OCI-LY1 (cell line): Measurements from ENCODE around the gene DDX28.
"Not testable (repeated sequence)": the region's sequence is repeated elsewhere in the genome, so short reads cannot be mapped to it uniquely, and the experiment has no call there.

ENCODE experiments used
- H2AFZ ChIP-seq: fragments of 200-600 bp; sonication (generic), shearing (Covaris generic); 2 replicates; pipeline ENCODE4 v1.6.0; 2014; ENCODE audit warnings: antibody characterized with exemption, mild to moderate bottlenecking, low read length
- H3F3A ChIP-seq: fragments of 200-600 bp; sonication (generic), shearing (Covaris generic); 2 replicates; pipeline ENCODE4 v1.6.0; 2014; ENCODE audit warnings: mild to moderate bottlenecking, antibody characterized with exemption, low read length, moderate library complexity; ENCODE audit not compliant: insufficient read depth
- H3K27ac ChIP-seq: fragments of 200-600 bp; sonication (generic); 2 replicates; pipeline ENCODE4 v1.5.1; 2014; ENCODE audit warnings: low read length, mixed run types, mild to moderate bottlenecking, low read depth; ENCODE audit not compliant: poor library complexity, severe bottlenecking
- H3K27me3 ChIP-seq: fragments of 200-600 bp; sonication (generic); 2 replicates; pipeline ENCODE4 v1.6.0; 2014; ENCODE audit warnings: antibody characterized with exemption, mild to moderate bottlenecking, low read length, moderate library complexity; ENCODE audit not compliant: insufficient read depth
- H3K36me3 ChIP-seq: fragments of 200-600 bp; sonication (generic); 2 replicates; pipeline ENCODE4 v1.6.1; 2014; ENCODE audit warnings: mild to moderate bottlenecking, antibody characterized with exemption, low read length, moderate library complexity, mixed read lengths; ENCODE audit not compliant: insufficient read depth
- H3K4me1 ChIP-seq: fragments of 200-600 bp; sonication (generic); 2 replicates; pipeline ENCODE4 v1.5.1; 2014; ENCODE audit warnings: mild to moderate bottlenecking, low read length, moderate library complexity; ENCODE audit not compliant: insufficient read depth, severe bottlenecking
- H3K4me2 ChIP-seq: fragments of 200-600 bp; sonication (generic), shearing (Covaris generic); 2 replicates; pipeline ENCODE4 v1.6.1; 2014; ENCODE audit warnings: low read length
- H3K4me3 ChIP-seq: fragments of 200-600 bp; sonication (generic); 2 replicates; pipeline ENCODE4 v1.5.1; 2014; ENCODE audit warnings: low read length, low read depth, mild to moderate bottlenecking, mixed read lengths; ENCODE audit not compliant: poor library complexity, severe bottlenecking
- H3K79me2 ChIP-seq: fragments of 200-600 bp; shearing (Covaris generic); 2 replicates; pipeline ENCODE4 v1.6.1; 2016; ENCODE audit warnings: mixed run types, low read length, mixed read lengths; ENCODE audit not compliant: insufficient read depth
- H3K9ac ChIP-seq: fragments of 200-600 bp; sonication (generic), shearing (Covaris generic); 2 replicates; pipeline ENCODE4 v1.6.1; 2014; ENCODE audit warnings: mild to moderate bottlenecking, low read length, mixed read lengths
- H3K9me2 ChIP-seq: fragments of 200-600 bp; sonication (generic), shearing (Covaris generic); 2 replicates; pipeline ENCODE4 v1.6.1; 2014; ENCODE audit warnings: low read depth, mild to moderate bottlenecking, low read length, mixed read lengths
- H3K9me3 ChIP-seq: fragments of 200-600 bp; shearing (Covaris generic); 2 replicates; pipeline ENCODE4 v1.6.1; 2014; ENCODE audit warnings: low read length, mixed read lengths
- H4K20me1 ChIP-seq: fragments of 200-600 bp; sonication (generic), shearing (Covaris generic); 2 replicates; pipeline ENCODE4 v1.6.0; 2016; ENCODE audit warnings: mild to moderate bottlenecking, low read length; ENCODE audit not compliant: insufficient read depth
- CTCF ChIP-seq: fragments of 200-600 bp; sonication (generic), shearing (Covaris generic); IDR thresholded peaks from 2 replicates; pipeline ENCODE4 v1.5.1; 2017; ENCODE audit warnings: mild to moderate bottlenecking, antibody characterized with exemption, low read length, moderate library complexity, mixed read lengths
- EZH2 ChIP-seq: fragments of 200-600 bp; sonication (generic), shearing (Covaris generic); IDR thresholded peaks from 2 replicates; pipeline ENCODE4 v1.8.0; 2017; ENCODE audit warnings: borderline replicate concordance, mixed run types, mild to moderate bottlenecking, antibody characterized with exemption, low read length, moderate library complexity, mixed read lengths

Gene DDX28

DNA sequence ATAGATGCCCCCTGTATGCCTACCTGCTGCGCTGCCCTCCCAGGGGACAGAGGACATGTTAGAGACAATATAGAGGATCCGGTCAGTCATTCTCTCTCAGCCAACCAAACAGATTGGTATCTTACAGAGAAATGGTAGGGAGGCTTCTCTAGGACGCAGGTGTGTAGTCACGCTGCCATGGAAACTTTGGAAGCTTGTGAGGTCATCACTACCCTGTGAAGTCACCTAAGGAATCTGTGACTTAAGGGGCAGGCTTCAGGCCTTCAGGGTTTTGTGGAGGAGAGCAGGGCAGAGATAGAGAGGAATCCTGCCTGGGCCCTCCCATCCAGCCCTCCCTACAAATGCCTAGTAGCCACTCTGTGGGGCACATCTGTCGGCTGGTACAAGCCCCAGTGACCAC, 7.4 kb downstream of the DDX28 start, which contains the start of gene DPEP2NB:
TSS of gene DPEP2NB (minus strand) at position 231 of the 400 bp plus-strand sequence. CDS start at position 90, 141 bp downstream.
- no peaks in the 10 kb centered on the region; the same call in 1 of the 2 replicates for H3K36me3 ChIP-seq
- H3K27me3 ChIP-seq = no peaks in the 10 kb centered on the region
- H3K27ac ChIP-seq = no peak within 1 kb of the TSS
- H2AFZ ChIP-seq = no peak within 1 kb of the TSS
- no peak within 1 kb of the TSS for H3K9ac ChIP-seq
- H3K9me2 ChIP-seq = no peaks in the 10 kb centered on the region
- peaks cover 6% of the 10 kb centered on the region for H3K4me1 ChIP-seq
- H3F3A ChIP-seq = no peaks in the 10 kb centered on the region
- no peaks in the 10 kb centered on the region for H3K9me3 ChIP-seq
- no peak within 1 kb of the TSS for H3K4me2 ChIP-seq
- TF ChIP-seq CTCF (no peak), EZH2 (no peak)
- H3K4me3 ChIP-seq = no peak within 1 kb of the TSS
- H4K20me1 ChIP-seq = no peaks in the 10 kb centered on the region
- no peaks in the 10 kb centered on the region for H3K79me2 ChIP-seq

- Histone ChIP-seq H3K9me2 (no peaks in the 10 kb centered on the region), H3F3A (no peaks in the 10 kb centered on the region), H4K20me1 (no peaks in the 10 kb centered on the region), H3K27me3 (no peaks in the 10 kb centered on the region), H3K4me2 (no peak overlapping the region), H3K9me3 (no peaks in the 10 kb centered on the region), H3K79me2 (no peaks in the 10 kb centered on the region), H3K9ac (no peak overlapping the region), H3K27ac (no peak overlapping the region), H3K4me1 (peaks cover 6% of the 10 kb centered on the region), H3K4me3 (no peak overlapping the region), H3K36me3 (no peaks in the 10 kb centered on the region), H2AFZ (no peak overlapping the region)
- TF ChIP-seq EZH2 (no peak), CTCF (no peak)
Observed at GRCh38 chr16:68013440-68013839, 9.6 kb downstream of the DDX28 start.

DNA sequence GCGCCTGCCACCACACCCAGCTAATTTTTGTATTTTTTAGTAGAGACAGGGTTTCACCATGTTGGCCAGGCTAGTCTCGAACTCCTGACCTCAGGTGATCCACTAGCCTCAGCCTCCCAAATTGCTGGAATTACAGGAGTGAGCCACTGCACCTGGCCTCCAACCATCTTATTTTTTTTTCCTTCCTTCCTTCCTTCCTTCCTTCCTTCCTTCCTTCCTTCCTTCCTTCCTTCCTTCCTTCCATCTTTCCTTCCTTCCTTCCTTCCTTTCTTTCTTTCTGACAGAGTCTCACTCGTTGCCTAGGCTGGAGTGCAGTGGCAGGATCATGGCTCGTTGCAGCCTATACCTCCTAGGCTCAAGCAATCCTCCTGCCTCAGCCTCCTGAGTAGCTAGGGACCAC, 13.2 kb downstream of the DDX28 start:
- H2AFZ ChIP-seq, H3K4me3 ChIP-seq, H3K9me2 ChIP-seq, H3K27me3 ChIP-seq, H4K20me1 ChIP-seq, H3K36me3 ChIP-seq, H3K27ac ChIP-seq, H3K9me3 ChIP-seq, H3K79me2 ChIP-seq, H3K4me2 ChIP-seq, H3F3A ChIP-seq, H3K9ac ChIP-seq: not testable (repeated sequence)
- H3K4me1 ChIP-seq = peaks cover 22% of the 10 kb centered on the region

DNA sequence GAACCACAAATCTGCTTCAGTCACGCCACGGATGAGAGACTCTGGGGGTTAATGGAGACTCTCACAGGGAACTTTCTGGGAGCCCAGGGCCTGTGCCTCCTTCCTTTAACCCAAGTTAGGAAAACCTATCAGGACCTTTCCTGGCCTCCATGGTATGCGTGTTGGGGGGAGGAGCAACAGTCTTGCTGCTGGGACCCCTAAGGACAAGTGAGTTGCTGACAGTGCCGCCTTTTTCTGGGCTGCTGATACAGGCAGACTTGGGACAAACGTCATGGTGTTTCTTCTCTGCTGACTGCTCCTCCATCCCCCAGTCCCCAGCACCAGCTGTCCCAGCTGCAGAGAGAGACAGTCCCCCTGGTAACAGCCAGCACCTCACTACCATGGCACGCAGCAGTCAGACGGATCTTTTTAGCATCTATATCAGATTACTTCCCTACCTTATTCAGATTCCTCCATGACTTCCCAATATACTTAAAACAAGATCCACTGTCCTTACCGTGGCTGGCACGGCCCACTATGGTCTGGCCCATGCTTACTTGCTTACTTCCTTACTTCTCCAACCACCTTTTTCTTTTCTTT, 13.8 kb downstream of the DDX28 start:
- H3K27me3 ChIP-seq = no peaks in the 10 kb centered on the region
- no peaks in the 10 kb centered on the region for H3K9me3 ChIP-seq
- no peak overlapping the region for H3K4me2 ChIP-seq
- H3K4me1 ChIP-seq = peaks cover 22% of the 10 kb centered on the region
- H3F3A ChIP-seq = no peaks in the 10 kb centered on the region
- no peaks in the 10 kb centered on the region for H4K20me1 ChIP-seq
- no peaks in the 10 kb centered on the region for H3K9me2 ChIP-seq
- no peak overlapping the region for H3K9ac ChIP-seq
- H3K27ac ChIP-seq = no peak overlapping the region
- TF ChIP-seq EZH2 (no peak), CTCF (no peak)
- H3K4me3 ChIP-seq = no peak overlapping the region
- no peak overlapping the region for H2AFZ ChIP-seq
- H3K79me2 ChIP-seq = no peaks in the 10 kb centered on the region
- H3K36me3 ChIP-seq = no peaks in the 10 kb centered on the region
